GM18498 (cell line): ENCODE results near the gene ZDHHC12.

Experiments
- ATAC-seq: cut with Tn5 transposase; IDR thresholded peaks from one replicate; pipeline ENCODE4 v1.9.1; 2021; ENCODE audit warnings: mild to moderate bottlenecking, moderate library complexity; ENCODE audit not compliant: unreplicated experiment

ZDHHC12 gene

DNA sequence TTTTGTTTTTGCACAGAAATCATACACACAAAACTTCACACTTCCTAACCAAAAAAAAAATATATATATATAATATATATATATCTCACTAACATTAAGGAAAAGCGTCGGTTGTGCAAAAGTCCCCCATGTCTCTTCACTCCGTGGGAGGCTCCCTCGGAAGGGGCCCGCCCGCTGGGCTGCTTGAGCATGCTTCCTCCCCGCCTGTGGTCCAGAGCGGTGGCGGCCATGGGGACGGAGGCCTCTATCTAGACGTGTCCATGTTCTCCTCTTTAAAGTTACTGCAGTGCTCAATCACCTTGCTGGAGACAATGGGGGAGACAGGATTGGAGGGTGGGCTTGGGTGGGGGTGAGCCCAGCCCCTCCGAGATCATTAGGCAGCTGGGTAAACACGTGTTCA lies 7.2 kb upstream of the ZDHHC12 start:
- no peak for ATAC-seq

DNA sequence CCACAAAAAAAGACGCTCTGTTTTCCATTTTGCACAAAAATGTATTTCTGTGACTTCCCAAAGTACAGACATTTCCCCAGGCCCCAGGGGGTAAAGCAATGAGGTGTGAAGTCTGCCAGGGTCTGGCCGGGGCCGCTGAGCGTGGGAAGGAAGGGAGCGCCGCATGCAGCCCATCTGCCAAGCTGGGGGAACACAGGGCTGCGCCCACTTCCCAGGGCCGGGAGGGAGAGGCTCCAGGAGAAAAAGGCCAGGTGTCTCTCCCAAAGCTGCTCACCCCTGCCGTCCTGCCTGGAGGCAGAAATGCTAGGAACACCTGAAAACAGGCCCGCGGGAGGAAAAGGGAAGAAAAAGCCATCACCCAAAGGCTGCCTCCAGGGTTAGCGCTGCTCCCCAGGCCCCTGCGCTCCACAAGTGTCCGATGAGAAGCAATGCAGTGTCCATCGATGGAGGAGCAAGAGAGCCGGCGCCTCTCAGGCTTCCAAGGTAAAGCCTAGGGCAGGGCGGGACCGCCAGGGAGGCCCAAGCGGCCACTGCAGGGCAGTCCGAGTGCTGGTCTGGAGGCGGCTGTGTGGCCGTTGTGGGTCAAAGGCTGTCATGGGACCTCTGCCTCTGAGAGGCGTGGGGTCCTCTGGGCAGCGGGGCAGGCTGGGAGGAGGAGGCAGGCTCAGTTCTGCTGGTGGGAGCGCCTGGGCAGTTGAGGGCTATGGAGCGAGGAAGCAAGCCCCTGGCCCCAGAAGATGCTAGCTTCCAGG lies 6.0 kb upstream of the ZDHHC12 start:
- ATAC-seq, result no peak

DNA sequence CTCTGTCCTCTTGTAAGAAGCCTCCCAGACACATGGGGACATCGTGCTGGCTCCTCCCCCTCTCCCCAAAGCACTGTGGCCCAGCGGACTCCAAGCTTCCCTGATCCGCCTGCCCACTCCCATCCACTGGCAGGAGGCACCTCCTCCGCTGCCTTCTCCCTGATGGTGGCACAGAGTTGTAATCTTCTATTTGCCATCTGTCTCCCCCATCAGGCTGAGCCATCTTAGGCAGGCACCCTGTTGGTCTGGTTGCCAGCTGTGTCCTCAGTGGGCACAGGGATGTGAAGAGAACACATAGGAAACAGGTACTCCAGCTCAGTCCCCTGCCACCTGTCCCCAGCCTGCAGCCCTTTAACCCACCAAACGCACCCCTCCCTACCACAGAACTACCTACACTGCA lies 5.4 kb upstream of the ZDHHC12 start:
- no peak for ATAC-seq

DNA sequence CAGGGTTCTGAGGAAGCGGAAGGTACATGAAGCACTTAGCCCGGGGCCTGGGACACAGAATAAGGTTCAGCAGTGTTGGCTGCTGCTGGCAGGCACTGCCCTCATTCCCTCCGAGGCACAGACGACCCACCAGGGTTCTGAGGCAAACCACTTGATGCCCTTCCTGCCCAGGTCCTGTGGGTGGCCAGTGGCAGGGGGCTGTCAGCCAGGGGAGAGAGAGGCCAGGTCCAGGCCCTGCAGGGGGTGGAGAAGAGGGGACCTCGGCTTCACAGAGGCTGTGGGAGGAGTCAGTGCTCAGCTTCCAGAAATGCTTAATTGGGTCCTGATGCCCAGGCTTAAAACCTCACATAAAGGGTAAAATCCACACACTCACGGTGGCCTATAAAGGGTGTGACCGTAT lies 4.4 kb upstream of the ZDHHC12 start:
- no peak for ATAC-seq

DNA sequence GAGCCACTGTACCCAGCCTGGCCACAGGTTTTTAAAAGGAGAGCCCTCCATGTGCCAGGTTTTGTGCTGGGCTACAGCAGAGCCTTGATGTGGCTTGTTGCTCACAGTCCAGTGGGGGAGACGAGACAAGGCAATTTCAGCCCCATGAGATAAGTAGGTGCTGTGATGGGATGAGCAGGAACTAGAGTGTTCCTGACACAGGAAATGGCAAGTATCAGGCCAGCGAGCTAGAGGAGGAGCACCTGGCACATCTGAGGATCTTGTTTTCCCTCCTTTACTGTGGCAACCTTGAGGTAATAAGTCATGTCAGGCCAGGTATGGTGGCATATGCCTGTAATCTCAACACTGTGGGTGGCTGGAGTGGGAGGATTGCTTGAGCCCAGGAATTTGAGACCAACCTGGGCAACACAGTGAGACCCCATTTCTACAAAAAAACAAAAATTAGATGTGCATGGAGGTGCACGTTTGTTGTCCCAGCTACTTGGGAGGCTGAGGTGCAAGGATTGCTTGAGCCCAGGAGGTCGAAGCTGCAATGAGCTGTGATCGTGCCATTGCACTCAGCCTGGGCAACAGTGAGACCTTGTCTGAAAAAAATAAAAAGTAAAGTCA lies 3.8 kb upstream of the ZDHHC12 start:
- ATAC-seq, result no peak

DNA sequence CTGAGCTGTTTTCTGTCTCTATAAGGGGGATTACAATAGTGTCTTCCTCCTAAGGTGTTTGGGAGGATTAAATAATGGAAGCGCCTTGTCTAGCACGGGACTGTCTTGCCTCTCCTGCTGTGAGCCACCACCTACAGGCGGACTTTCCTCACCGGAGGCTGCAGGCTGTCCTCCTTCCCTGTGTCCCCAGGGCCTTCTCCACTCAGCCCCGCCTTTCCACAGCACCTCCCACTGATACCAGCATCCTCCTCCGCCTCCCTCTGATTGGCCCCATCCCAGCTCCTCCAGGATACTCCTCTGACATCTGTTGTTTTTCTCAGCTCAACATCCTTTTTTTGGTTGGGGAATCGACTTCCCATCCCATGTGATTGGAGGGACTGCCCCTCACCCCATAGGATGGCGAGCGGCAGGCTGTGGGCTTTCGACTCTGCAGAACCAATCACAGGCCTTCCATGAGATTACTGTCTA lies 851 bp upstream of the ZDHHC12 start:
- no peak for ATAC-seq

DNA sequence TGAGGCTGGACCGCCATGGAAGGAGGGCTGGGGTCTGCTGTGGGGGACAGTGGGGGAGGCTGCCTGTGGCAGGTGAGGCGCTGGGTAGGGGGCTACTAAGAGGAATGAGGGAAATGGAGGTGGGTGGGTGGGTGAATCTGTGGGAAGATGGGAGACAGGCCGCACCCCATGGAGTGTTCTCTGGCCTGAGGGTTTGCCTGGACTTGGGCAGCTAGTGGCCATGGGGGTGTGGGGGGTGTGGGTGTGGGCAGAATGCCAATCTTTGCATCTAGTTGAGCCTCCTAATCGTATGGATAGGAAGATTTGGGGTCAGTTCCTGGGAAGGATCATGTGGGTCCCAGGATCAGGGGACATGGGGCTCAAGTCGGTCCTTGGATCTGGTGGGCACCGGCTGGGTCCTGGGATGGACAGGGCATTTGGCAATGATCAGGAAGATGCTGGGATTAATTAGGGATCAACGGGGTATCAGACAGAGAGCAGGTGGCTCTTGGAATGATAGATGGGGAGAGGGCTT lies 518 bp downstream of the ZDHHC12 start:
- no peak for ATAC-seq

DNA sequence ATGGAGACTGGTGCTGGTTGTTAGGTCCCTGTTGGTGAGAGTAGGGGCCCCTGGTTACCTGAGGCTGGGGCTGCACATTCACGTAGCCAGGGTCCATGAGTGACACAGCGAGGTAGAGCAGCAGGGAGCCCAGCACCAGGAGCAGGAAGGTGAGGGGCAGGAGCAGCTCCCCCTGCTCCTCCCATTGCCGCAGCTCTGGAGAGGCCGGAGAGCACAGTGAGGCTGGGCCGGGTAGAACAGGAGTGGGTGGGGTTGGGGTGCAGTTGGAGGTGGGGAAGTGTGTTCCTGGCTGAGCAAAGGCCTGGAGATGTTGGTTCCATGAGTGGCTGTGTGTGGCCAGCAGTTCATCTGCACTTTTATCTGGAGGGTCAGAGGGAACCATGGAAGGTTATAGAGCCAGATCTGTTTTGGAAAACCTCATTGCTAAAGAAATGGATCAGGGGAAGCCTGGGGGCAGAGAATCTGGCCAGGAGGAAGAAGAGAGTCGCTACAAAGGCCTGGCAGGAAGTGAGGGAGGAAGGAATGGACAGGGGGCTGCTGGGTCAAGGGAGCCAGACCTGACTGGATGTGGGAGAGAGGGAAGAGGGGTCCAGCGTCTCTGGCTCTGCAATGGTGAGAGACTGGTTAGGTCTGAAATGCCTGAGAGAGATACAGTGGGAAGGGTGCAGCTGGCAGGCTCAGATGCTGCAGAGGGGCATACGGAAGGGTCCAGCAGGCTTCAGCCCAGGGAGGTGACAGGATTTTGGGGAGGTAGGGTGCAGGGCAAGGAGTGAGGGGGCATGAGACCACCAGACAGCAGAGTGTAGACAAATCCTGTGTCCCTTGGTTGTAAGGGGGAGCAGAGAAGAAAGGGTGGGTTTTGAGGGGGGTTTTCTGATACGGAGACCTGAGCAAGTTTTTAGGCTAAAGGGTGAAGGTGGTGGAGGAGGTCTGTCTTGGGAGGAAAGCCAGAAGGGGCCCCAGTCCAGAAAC lies 1.3 kb downstream of the ZDHHC12 start:
- no peak for ATAC-seq

DNA sequence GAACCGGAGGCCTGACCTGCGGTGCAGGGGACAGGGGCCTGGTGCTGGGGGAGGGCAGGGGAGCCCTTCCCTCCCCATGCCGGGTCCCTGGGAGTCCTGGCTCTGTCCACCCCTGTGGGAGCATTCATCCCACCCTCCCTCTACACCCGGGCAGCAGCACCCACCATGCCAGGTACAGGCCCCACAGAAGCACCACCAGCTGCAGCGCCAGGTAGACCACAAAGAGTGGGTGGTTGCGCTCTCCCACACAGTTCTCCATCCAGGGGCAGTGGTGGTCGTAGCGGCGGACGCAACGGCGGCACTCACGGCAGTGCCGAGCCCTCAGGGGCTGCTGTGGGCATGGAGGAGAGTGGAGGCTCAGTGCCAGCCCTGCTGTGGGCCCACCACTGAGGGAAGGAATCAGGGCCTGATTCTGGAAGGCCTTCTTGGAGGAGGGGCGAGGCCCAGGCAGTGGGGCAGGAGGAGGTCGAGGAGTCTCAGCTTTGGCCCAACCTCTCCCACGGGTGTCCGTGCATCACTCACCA lies 2.4 kb downstream of the ZDHHC12 start:
- ATAC-seq, result no peak

DNA sequence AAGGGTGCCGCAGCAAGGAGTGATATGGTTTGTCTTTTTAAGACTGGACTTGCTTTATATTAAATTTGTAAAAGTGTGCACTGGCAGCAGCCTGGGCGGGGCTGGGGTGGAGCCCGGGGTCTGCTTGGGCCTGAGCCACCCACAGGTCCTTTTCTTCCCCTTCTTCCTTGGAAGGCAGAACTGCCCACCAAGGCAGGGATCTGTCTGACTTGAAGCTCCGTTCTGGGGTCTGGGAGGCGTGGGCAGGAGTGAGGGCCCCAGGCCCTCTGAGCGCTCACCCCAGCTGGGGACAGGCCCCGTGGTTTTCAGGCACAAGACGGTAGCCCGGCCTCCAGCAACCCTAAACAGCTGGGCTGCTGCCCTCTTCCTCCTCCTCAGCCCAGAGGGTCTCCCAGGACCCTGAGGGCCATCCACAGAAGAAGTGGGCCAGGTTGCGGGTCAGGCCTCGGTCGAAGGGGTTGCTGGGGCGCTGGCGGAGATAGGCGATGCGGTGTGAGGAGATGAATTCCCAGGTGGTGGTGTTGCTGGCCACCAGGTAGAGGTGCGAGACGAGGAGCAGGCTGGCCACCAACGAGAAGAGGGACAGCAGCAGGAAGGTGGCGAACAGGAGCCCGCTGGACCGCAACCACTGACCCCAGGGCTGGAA lies 3.0 kb downstream of the ZDHHC12 start:
- no peak for ATAC-seq

DNA sequence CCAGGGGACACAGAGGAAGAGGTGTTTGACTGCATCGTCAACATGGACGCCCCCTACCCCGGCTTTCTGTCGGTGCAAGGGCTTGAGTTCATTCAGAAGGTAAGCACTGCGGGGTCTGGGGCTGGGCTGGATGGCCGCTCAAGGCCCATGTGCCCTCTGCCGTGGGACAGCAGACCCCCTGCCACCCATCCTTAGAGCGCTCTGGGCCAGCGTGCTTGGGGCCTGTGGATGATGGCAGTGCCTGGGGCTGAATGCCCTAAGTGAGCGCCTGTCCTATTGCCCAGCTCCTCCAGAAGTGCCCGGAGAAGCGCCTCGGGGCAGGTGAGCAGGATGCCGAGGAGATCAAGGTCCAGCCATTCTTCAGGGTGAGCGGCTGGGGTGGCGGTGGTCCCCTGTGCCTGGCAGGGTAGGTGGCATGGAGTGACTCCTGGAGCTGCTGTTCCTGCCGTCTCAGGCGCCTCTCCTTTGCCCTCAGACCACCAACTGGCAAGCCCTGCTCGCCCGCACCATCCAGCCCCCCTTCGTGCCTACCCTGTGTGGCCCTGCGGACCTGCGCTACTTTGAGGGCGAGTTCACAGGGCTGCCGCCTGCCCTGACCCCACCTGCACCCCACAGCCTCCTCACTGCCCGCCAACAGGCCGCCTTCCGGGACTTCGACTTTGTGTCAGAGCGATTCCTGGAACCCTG lies 3.9 kb downstream of the ZDHHC12 start:
- no peak for ATAC-seq

DNA sequence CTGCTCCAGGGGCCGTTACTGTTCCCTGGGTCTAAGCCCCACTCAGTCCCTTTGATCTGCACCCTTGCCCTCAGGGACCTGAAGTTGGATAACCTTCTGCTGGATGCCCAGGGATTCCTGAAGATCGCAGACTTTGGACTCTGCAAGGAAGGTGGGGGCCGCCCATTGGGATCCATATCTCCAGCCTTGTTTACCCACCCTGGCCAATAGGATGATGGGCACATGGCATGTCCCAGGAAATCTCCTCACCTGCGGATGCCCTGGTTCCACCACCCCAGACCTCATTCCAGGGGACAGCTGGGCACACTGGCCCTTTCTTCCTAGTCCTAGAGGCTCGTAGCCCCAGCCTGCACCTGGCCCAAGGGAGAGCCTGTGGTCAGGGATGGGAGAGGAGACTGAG lies 5.5 kb downstream of the ZDHHC12 start:
- ATAC-seq, result no peak

DNA sequence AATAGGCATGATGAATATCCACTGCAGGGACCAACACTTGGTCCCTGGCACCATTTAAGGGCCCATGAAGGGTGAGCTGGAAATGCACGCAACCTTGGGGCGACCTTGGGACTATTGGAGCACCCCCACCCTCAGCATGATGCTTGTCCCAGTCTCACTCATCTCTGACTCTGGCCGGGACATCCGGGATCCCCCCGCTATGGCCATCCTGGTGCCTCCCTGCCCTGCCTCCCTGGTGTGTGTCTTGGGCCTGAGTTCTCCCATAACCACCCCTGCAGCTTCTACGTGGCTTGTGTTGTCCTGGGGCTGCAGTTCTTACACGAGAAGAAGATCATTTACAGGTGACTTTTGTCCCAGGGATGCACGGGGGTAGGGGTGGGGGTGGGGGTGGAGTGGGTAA lies 5.9 kb downstream of the ZDHHC12 start:
- no peak for ATAC-seq

DNA sequence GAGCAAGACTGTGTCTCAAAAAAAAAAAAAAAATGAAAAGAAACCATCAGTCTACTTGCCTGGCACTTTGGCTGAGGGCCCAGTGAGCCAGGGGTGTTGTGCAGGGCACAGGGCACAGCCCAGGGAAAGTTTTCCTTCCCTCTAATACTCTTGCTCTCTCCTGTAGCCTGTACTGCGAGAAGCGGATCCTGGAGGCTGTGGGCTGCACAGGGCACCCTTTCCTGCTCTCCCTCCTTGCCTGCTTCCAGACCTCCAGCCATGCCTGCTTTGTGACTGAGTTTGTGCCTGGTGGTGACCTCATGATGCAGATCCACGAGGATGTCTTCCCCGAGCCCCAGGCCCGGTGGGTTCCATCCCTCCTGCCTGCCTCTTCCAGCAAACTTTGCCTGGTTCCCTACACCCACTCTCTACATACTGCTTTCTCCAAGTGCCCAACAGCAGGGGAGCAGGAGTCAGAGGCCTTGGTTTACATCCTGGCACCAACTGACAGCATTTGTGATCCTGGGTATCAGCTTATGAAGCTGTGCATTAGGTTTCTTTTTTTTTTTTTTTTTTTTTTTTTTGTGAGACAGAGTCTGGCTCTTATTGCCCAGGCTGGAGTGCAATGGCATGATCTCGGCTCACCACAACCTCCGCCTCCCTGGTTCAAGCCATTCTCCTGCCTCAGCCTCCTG lies 7.2 kb downstream of the ZDHHC12 start:
- no peak for ATAC-seq

DNA sequence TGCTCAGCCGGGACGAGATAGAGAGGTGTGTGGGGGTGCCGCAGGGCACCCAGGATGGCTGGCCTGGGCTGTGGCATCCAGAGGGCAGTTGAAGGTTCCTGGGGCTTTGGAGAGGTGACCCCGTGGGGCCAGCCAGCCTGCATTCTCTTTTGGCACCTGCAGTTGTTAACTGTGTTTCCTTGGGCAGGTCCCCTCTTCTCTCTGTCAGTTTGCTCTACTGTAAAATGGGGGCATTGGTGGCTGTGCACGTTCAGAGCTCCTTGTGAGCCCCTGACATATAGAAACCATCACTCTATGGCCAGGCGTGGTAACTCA lies 8.5 kb downstream of the ZDHHC12 start:
- ATAC-seq, result no peak

DNA sequence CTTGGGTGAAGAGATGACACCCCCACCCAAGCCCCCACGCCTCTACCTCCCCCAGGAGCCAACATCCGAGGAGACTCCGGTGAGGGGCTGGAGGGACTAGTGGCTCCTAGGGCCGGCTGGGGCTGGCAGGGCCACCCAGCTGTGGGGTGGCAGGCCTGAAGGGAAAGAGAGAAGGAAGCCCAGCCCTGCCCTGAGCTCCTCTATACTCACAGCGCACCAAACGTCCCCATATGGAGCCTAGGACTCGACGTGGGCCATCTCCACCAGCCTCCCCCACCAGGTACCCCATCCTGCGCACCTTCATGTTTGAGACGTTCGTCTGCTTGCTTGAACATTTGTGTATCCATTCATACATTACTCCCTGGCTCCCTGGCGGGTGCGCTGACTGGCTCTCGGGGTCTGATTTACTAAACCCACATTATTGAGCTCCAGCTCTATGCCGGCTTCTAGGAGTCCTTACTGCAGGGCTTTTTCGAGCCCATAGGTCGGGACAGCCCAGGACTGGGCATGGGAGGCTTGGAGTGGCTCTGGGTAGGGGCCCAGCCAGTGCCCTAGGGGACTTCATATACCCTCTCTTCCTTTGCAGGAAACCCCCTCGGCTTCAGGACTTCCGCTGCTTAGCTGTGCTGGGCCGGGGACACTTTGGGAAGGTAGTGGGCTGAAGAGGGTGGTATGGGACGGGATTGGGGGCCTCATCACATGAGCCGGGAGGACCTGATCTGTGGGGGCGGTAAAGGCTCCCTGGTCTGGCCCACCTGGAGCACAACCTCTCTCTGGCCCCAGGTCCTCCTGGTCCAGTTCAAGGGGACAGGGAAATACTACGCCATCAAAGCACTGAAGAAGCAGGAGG lies 9.1 kb downstream of the ZDHHC12 start:
- no peak for ATAC-seq

DNA sequence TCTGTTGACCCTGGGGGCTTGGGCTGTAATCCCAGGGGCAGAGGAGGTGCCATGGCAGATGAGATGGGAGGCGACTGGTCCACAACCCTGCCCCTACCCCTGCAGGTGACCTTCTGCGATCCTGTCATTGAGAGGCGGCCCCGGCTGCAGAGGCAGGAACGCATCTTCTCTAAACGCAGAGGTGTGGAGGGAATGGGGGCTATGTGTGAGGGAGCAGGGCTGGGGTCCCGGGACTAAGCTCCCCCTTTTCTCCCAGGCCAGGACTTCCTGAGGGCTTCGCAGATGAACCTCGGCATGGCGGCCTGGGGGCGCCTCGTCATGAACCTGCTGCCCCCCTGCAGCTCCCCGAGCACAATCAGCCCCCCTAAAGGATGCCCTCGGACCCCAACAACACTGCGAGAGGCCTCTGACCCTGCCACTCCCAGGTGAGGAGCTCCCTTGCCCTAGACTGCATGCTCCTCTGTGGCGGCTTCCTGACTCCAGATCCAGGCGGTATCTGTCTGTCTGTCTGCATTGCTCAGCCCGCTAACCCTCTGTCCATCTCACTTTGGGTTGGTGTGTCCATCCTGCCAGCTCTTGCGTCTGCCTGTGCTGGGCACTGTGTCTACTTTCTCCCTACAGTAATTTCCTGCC lies 9.9 kb downstream of the ZDHHC12 start:
- no peak for ATAC-seq

DNA sequence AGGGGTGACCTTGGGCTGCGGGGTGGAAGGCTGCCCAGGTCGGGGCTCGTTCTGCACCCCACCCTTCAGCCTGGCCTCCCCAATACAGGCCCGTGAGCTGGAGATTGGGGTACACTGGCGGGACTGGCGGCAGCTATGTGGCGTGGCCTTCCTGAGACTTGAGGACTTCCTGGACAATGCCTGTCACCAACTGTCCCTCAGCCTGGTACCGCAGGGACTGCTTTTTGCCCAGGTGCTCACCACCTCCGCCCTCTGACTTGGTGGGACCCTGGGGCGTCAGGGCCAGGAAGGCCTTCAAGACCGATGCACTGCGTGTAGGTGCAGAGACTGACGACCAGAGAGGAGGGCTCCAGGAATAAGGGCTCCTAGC lies 10.5 kb downstream of the ZDHHC12 start:
- no peak for ATAC-seq
